Stimulated activated CD4-positive, alpha-beta T cell treated with anti-CD3 and anti-CD28 coated beads, Interleukin-12 subunit alpha, Interleukin-12 subunit beta, amount 100 ng/mL, for 24 hours (primary cell): ENCODE data around the gene PRMT7.

Source experiments
- DNase-seq, 2 experiments: peaks; one replicate each; pipeline ENCODE4 v3.0.0-alpha.2; 2020; ENCODE audit warnings: low read depth in 2 of 2

The PRMT7 gene

GRCh38 chr16:68310774-68311511, at the start of gene PRMT7, which contains the start of gene SLC7A6OS:
Gene PRMT7, plus strand, starts transcription at chr16:68311019. Its CDS starts 4,961 bp downstream, at chr16:68315980.
Gene SLC7A6OS, minus strand, starts transcription at chr16:68310946. Its CDS starts 20 bp downstream, at chr16:68310926.
- DNase-seq, result peak; percentile 85 to 90

GRCh38 chr16:68263559-68264127, 47.2 kb upstream of the PRMT7 start:
- DNase-seq, result no peak

GRCh38 chr16:68264128-68265077, 46.4 kb upstream of the PRMT7 start, which contains the start of gene SLC7A6:
Gene SLC7A6, plus strand, starts transcription at chr16:68264526. Its CDS starts 10,201 bp downstream, at chr16:68274727.
- DNase-seq, result peak; percentile 73 to 83

- peak in 1 of 2 experiments; percentile 45 for DNase-seq
These were observed 45.5 kb upstream of the PRMT7 start for GRCh38 chr16:68265078-68265920.

- DNase-seq, result no peak
These were observed 43.0 kb upstream of the PRMT7 start for GRCh38 chr16:68267612-68268405.

- no peak for DNase-seq
These were observed 41.0 kb upstream of the PRMT7 start for GRCh38 chr16:68269793-68270192.

GRCh38 chr16:68270353-68270752, 40.5 kb upstream of the PRMT7 start:
- DNase-seq, result no peak

GRCh38 chr16:68272507-68273209, 38.2 kb upstream of the PRMT7 start:
- no peak for DNase-seq

- DNase-seq, result no peak
These were observed 37.4 kb upstream of the PRMT7 start for GRCh38 chr16:68273459-68273858.

- no peak for DNase-seq
These were observed 36.9 kb upstream of the PRMT7 start for GRCh38 chr16:68273896-68274295.

- no peak for DNase-seq
These were observed 36.4 kb upstream of the PRMT7 start for GRCh38 chr16:68274441-68274840.

- DNase-seq, result no peak
These were observed 35.1 kb upstream of the PRMT7 start for GRCh38 chr16:68275611-68276191.

GRCh38 chr16:68276223-68276622, 34.6 kb upstream of the PRMT7 start:
- DNase-seq, result no peak

GRCh38 chr16:68279726-68280558, 30.9 kb upstream of the PRMT7 start:
- DNase-seq, result no peak

GRCh38 chr16:68281368-68282063, 29.3 kb upstream of the PRMT7 start:
- no peak for DNase-seq

- no peak for DNase-seq
These were observed 28.8 kb upstream of the PRMT7 start for GRCh38 chr16:68282064-68282452.

- DNase-seq, result no peak
These were observed 27.5 kb upstream of the PRMT7 start for GRCh38 chr16:68283346-68283745.
